Measurements from ENCODE around the gene PALMD. TPM values are rescaled to one million over a fixed set of nuclear protein-coding genes. Genes with fewer than 3 reads are reported as not detected.

Gene PALMD
- total and polyA plus RNA-seq, 9 donors, result 75.7 to 104 (median 93.8) TPM

GRCh38 chr1:99707535-99708142, 61.7 kb downstream of the PALMD start:
- Histone ChIP-seq H3K9me3 (replicated peaks; ENCODE audit: control insufficient read depth, low read depth, low read length) (no peaks in the 10 kb centered on the region), H3K27ac (ENCODE audit: low read length) (no peak overlapping the region), H3K4me3 (ENCODE audit: low read length) (no peak overlapping the region), H3K4me1 (ENCODE audit: control insufficient read depth, insufficient read depth, low read length) (no peaks in the 10 kb centered on the region), H3K36me3 (ENCODE audit: control insufficient read depth, insufficient read depth, low read length) (peaks cover 2% of the 10 kb centered on the region), H3K27me3 (ENCODE audit: control insufficient read depth, insufficient read depth, low read length) (no peaks in the 10 kb centered on the region)
- WGBS (ENCODE audit: insufficient coverage), result no CpG with 5 or more reads among the region's 4 CpGs
- peak; percentile 79 for DNase-seq

- WGBS (ENCODE audit: insufficient coverage), result no CpG with 5 or more reads among the region's 4 CpGs
- Histone ChIP-seq H3K4me1 (ENCODE audit: control insufficient read depth, insufficient read depth, low read length) (no peaks in the 10 kb centered on the region), H3K9me3 (replicated peaks; ENCODE audit: control insufficient read depth, low read depth, low read length) (no peaks in the 10 kb centered on the region), H3K27ac (ENCODE audit: low read length) (no peak overlapping the region), H3K36me3 (ENCODE audit: control insufficient read depth, insufficient read depth, low read length) (peaks cover 6% of the 10 kb centered on the region), H3K27me3 (ENCODE audit: control insufficient read depth, insufficient read depth, low read length) (no peaks in the 10 kb centered on the region), H3K4me3 (ENCODE audit: low read length) (no peak overlapping the region)
- DNase-seq, result no peak
Measured at GRCh38 chr1:99710994-99711393, 65.1 kb downstream of the PALMD start.

- H3K9me3 ChIP-seq (replicated peaks; ENCODE audit: control insufficient read depth, low read depth, low read length), result no peaks in the 10 kb centered on the region
- DNase-seq, result no peak
- H3K27me3 ChIP-seq (ENCODE audit: control insufficient read depth, insufficient read depth, low read length), result no peaks in the 10 kb centered on the region
- H3K4me1 ChIP-seq (ENCODE audit: control insufficient read depth, insufficient read depth, low read length), result no peaks in the 10 kb centered on the region
- H3K36me3 ChIP-seq (ENCODE audit: control insufficient read depth, insufficient read depth, low read length), result peaks cover 6% of the 10 kb centered on the region
- no peak overlapping the region for H3K27ac ChIP-seq (ENCODE audit: low read length)
- no peak overlapping the region for H3K4me3 ChIP-seq (ENCODE audit: low read length)
- no CpG with 5 or more reads among the region's 2 CpGs for WGBS (ENCODE audit: insufficient coverage)
Measured at GRCh38 chr1:99713006-99713405, 67.1 kb downstream of the PALMD start.

GRCh38 chr1:99717005-99717404, 71.1 kb downstream of the PALMD start:
- H3K4me3 ChIP-seq (ENCODE audit: low read length), result no peak overlapping the region
- no peaks in the 10 kb centered on the region for H3K27me3 ChIP-seq (ENCODE audit: control insufficient read depth, insufficient read depth, low read length)
- H3K27ac ChIP-seq (ENCODE audit: low read length), result no peak overlapping the region
- no CpG with 5 or more reads among the region's 1 CpG for WGBS (ENCODE audit: insufficient coverage)
- no peaks in the 10 kb centered on the region for H3K4me1 ChIP-seq (ENCODE audit: control insufficient read depth, insufficient read depth, low read length)
- no peak for DNase-seq
- peaks cover 4% of the 10 kb centered on the region for H3K36me3 ChIP-seq (ENCODE audit: control insufficient read depth, insufficient read depth, low read length)
- no peaks in the 10 kb centered on the region for H3K9me3 ChIP-seq (replicated peaks; ENCODE audit: control insufficient read depth, low read depth, low read length)

- no CpG with 5 or more reads among the region's 3 CpGs for WGBS (ENCODE audit: insufficient coverage)
- no peaks in the 10 kb centered on the region for H3K36me3 ChIP-seq (ENCODE audit: control insufficient read depth, insufficient read depth, low read length)
- no peak for DNase-seq
- no peak overlapping the region for H3K27ac ChIP-seq (ENCODE audit: low read length)
- no peaks in the 10 kb centered on the region for H3K9me3 ChIP-seq (replicated peaks; ENCODE audit: control insufficient read depth, low read depth, low read length)
- H3K4me1 ChIP-seq (ENCODE audit: control insufficient read depth, insufficient read depth, low read length), result no peaks in the 10 kb centered on the region
- no peaks in the 10 kb centered on the region for H3K27me3 ChIP-seq (ENCODE audit: control insufficient read depth, insufficient read depth, low read length)
- H3K4me3 ChIP-seq (ENCODE audit: low read length), result no peak overlapping the region
Measured at GRCh38 chr1:99723251-99723650, 77.3 kb downstream of the PALMD start.

- DNase-seq, result no peak
- Histone ChIP-seq H3K4me1 (ENCODE audit: control insufficient read depth, insufficient read depth, low read length) (no peaks in the 10 kb centered on the region), H3K4me3 (ENCODE audit: low read length) (no peak overlapping the region), H3K27me3 (ENCODE audit: control insufficient read depth, insufficient read depth, low read length) (no peaks in the 10 kb centered on the region), H3K36me3 (ENCODE audit: control insufficient read depth, insufficient read depth, low read length) (no peaks in the 10 kb centered on the region), H3K27ac (ENCODE audit: low read length) (no peak overlapping the region), H3K9me3 (replicated peaks; ENCODE audit: control insufficient read depth, low read depth, low read length) (no peaks in the 10 kb centered on the region)
- no CpG with 5 or more reads among the region's 4 CpGs for whole genome bisulfite sequencing (ENCODE audit: insufficient coverage)
Measured at GRCh38 chr1:99725996-99726395, 80.1 kb downstream of the PALMD start.

GRCh38 chr1:99726407-99726806, 80.5 kb downstream of the PALMD start:
- no peak for DNase-seq
- H3K9me3 ChIP-seq (replicated peaks; ENCODE audit: control insufficient read depth, low read depth, low read length), result no peaks in the 10 kb centered on the region
- H3K4me3 ChIP-seq (ENCODE audit: low read length), result no peak overlapping the region
- no peaks in the 10 kb centered on the region for H3K36me3 ChIP-seq (ENCODE audit: control insufficient read depth, insufficient read depth, low read length)
- no peaks in the 10 kb centered on the region for H3K27me3 ChIP-seq (ENCODE audit: control insufficient read depth, insufficient read depth, low read length)
- H3K4me1 ChIP-seq (ENCODE audit: control insufficient read depth, insufficient read depth, low read length), result no peaks in the 10 kb centered on the region
- H3K27ac ChIP-seq (ENCODE audit: low read length), result no peak overlapping the region
- no CpG with 5 or more reads among the region's 1 CpG for WGBS (ENCODE audit: insufficient coverage)

GRCh38 chr1:99726818-99727217, 80.9 kb downstream of the PALMD start:
- Histone ChIP-seq H3K27me3 (ENCODE audit: control insufficient read depth, insufficient read depth, low read length) (no peaks in the 10 kb centered on the region), H3K9me3 (replicated peaks; ENCODE audit: control insufficient read depth, low read depth, low read length) (no peaks in the 10 kb centered on the region), H3K27ac (ENCODE audit: low read length) (no peak overlapping the region), H3K4me3 (ENCODE audit: low read length) (no peak overlapping the region), H3K36me3 (ENCODE audit: control insufficient read depth, insufficient read depth, low read length) (no peaks in the 10 kb centered on the region), H3K4me1 (ENCODE audit: control insufficient read depth, insufficient read depth, low read length) (no peaks in the 10 kb centered on the region)
- DNase-seq, result no peak
- 100% methylated on average over 1 of the region's 2 CpGs for WGBS (ENCODE audit: insufficient coverage)

- DNase-seq, result peak; percentile 35
- no CpG with 5 or more reads among the region's 4 CpGs for WGBS (ENCODE audit: insufficient coverage)
- Histone ChIP-seq H3K27me3 (ENCODE audit: control insufficient read depth, insufficient read depth, low read length) (no peaks in the 10 kb centered on the region), H3K36me3 (ENCODE audit: control insufficient read depth, insufficient read depth, low read length) (no peaks in the 10 kb centered on the region), H3K9me3 (replicated peaks; ENCODE audit: control insufficient read depth, low read depth, low read length) (no peaks in the 10 kb centered on the region), H3K4me1 (ENCODE audit: control insufficient read depth, insufficient read depth, low read length) (no peaks in the 10 kb centered on the region), H3K4me3 (ENCODE audit: low read length) (no peak overlapping the region), H3K27ac (ENCODE audit: low read length) (peak overlapping the region; percentile 80)
Measured at GRCh38 chr1:99727575-99728185, 81.8 kb downstream of the PALMD start.

GRCh38 chr1:99728494-99729235, 82.8 kb downstream of the PALMD start:
- Histone ChIP-seq H3K4me3 (ENCODE audit: low read length) (no peak overlapping the region), H3K9me3 (replicated peaks; ENCODE audit: control insufficient read depth, low read depth, low read length) (no peaks in the 10 kb centered on the region), H3K4me1 (ENCODE audit: control insufficient read depth, insufficient read depth, low read length) (no peaks in the 10 kb centered on the region), H3K27ac (ENCODE audit: low read length) (peak overlapping the region; percentile 80), H3K27me3 (ENCODE audit: control insufficient read depth, insufficient read depth, low read length) (no peaks in the 10 kb centered on the region), H3K36me3 (ENCODE audit: control insufficient read depth, insufficient read depth, low read length) (no peaks in the 10 kb centered on the region)
- 59% methylated on average over 4 of the region's 4 CpGs for WGBS (ENCODE audit: insufficient coverage)
- DNase-seq, result peak; percentile 78
